ENCODE data around the gene TSHZ2. TPM values are rescaled to one million over a fixed set of nuclear protein-coding genes. Genes with fewer than 3 reads are reported as not detected.

The TSHZ2 gene
- total RNA-seq, 1 donor from 2014 or later: 1.2 TPM

GRCh38 chr20:52958211-52958610 is 13.9 kb upstream of the TSHZ2 start:
- H3K4me1 Mint-ChIP-seq (ENCODE audit: low read depth, unreplicated experiment): no peaks in the 10 kb centered on the region
- DNase-seq (ENCODE audit: low read depth) (no peak), FAIRE-seq (no peak)
- H3K4me3 Mint-ChIP-seq (ENCODE audit: unreplicated experiment): no peak overlapping the region
- no peaks in the 10 kb centered on the region for H3K4me1 ChIP-seq (ENCODE audit: insufficient read depth, low read length)
- no peaks in the 10 kb centered on the region for H3K9me3 ChIP-seq (ENCODE audit: insufficient read depth, low read depth, low read length)
- no peak overlapping the region for H3K4me2 ChIP-seq (ENCODE audit: low read length)
- H3K27ac ChIP-seq (ENCODE audit: low read depth, low read length): no peak overlapping the region
- TF ChIP-seq CTCF (IDR thresholded peaks at IDR 0.05; ENCODE audit: insufficient read depth, low read depth, low read length): no peak
- TF ChIP-seq EZH2 (IDR thresholded peaks at IDR 0.05; ENCODE audit: insufficient read depth, low read length): no peak
- no peaks in the 10 kb centered on the region for H3K36me3 Mint-ChIP-seq (ENCODE audit: low read depth, unreplicated experiment)
- no peak overlapping the region for H2AFZ ChIP-seq (ENCODE audit: low read depth, low read length)
- H3K4me3 ChIP-seq (ENCODE audit: insufficient read depth, low read depth, low read length): no peak overlapping the region
- no peak overlapping the region for H3K27ac Mint-ChIP-seq (ENCODE audit: unreplicated experiment)
- H3K79me2 ChIP-seq (ENCODE audit: insufficient read depth, low read length): no peaks in the 10 kb centered on the region
- H3K9ac ChIP-seq (ENCODE audit: low read length): no peak overlapping the region
- H3K27me3 Mint-ChIP-seq (ENCODE audit: low read depth, unreplicated experiment): peaks cover 4% of the 10 kb centered on the region
- no peaks in the 10 kb centered on the region for H3K27me3 ChIP-seq (ENCODE audit: insufficient read depth, low read length)
- no peaks in the 10 kb centered on the region for H3K36me3 ChIP-seq (ENCODE audit: insufficient read depth, low read length)
- no peaks in the 10 kb centered on the region for H4K20me1 ChIP-seq (ENCODE audit: insufficient read depth, low read length)
- no peaks in the 10 kb centered on the region for H3K9me3 Mint-ChIP-seq (ENCODE audit: unreplicated experiment)

- DNase-seq (ENCODE audit: low read depth) (no peak), FAIRE-seq (no peak)
- no peaks in the 10 kb centered on the region for H4K20me1 ChIP-seq (ENCODE audit: insufficient read depth, low read length)
- H3K4me3 ChIP-seq (ENCODE audit: insufficient read depth, low read depth, low read length): no peak overlapping the region
- H3K27me3 ChIP-seq (ENCODE audit: insufficient read depth, low read length): no peaks in the 10 kb centered on the region
- no peaks in the 10 kb centered on the region for H3K9me3 Mint-ChIP-seq (ENCODE audit: unreplicated experiment)
- H2AFZ ChIP-seq (ENCODE audit: low read depth, low read length): peak overlapping the region; percentile 39
- H3K4me1 Mint-ChIP-seq (ENCODE audit: low read depth, unreplicated experiment): no peaks in the 10 kb centered on the region
- H3K4me1 ChIP-seq (ENCODE audit: insufficient read depth, low read length): no peaks in the 10 kb centered on the region
- TF ChIP-seq CTCF (IDR thresholded peaks at IDR 0.05; ENCODE audit: insufficient read depth, low read depth, low read length) (no peak), EZH2 (IDR thresholded peaks at IDR 0.05; ENCODE audit: insufficient read depth, low read length) (no peak)
- H3K4me3 Mint-ChIP-seq (ENCODE audit: unreplicated experiment): no peak overlapping the region
- H3K4me2 ChIP-seq (ENCODE audit: low read length): no peak overlapping the region
- no peak overlapping the region for H3K27ac ChIP-seq (ENCODE audit: low read depth, low read length)
- no peaks in the 10 kb centered on the region for H3K79me2 ChIP-seq (ENCODE audit: insufficient read depth, low read length)
- no peak overlapping the region for H3K9ac ChIP-seq (ENCODE audit: low read length)
- H3K27me3 Mint-ChIP-seq (ENCODE audit: low read depth, unreplicated experiment): peaks cover 4% of the 10 kb centered on the region
- H3K27ac Mint-ChIP-seq (ENCODE audit: unreplicated experiment): no peak overlapping the region
- H3K36me3 Mint-ChIP-seq (ENCODE audit: low read depth, unreplicated experiment): no peaks in the 10 kb centered on the region
- no peaks in the 10 kb centered on the region for H3K36me3 ChIP-seq (ENCODE audit: insufficient read depth, low read length)
- H3K9me3 ChIP-seq (ENCODE audit: insufficient read depth, low read depth, low read length): no peaks in the 10 kb centered on the region
Measured at GRCh38 chr20:52959125-52959524, 13.0 kb upstream of the TSHZ2 start.

GRCh38 chr20:52962183-52962582 is 10.0 kb upstream of the TSHZ2 start:
- FAIRE-seq: no peak
- no peaks in the 10 kb centered on the region for H3K36me3 Mint-ChIP-seq (ENCODE audit: low read depth, unreplicated experiment)

More at GRCh38 chr20:52962183-52962582, 10.0 kb upstream of the TSHZ2 start:
- Histone ChIP-seq H3K79me2 (ENCODE audit: insufficient read depth, low read length) (no peaks in the 10 kb centered on the region), H2AFZ (ENCODE audit: low read depth, low read length) (no peak overlapping the region), H3K4me1 (ENCODE audit: insufficient read depth, low read length) (no peaks in the 10 kb centered on the region), H3K9ac (ENCODE audit: low read length) (no peak overlapping the region), H4K20me1 (ENCODE audit: insufficient read depth, low read length) (no peaks in the 10 kb centered on the region), H3K27ac (ENCODE audit: low read depth, low read length) (no peak overlapping the region), H3K9me3 (ENCODE audit: insufficient read depth, low read depth, low read length) (no peaks in the 10 kb centered on the region), H3K27me3 (ENCODE audit: insufficient read depth, low read length) (no peaks in the 10 kb centered on the region), H3K36me3 (ENCODE audit: insufficient read depth, low read length) (no peaks in the 10 kb centered on the region), H3K4me3 (ENCODE audit: insufficient read depth, low read depth, low read length) (no peak overlapping the region), H3K4me2 (ENCODE audit: low read length) (no peak overlapping the region)
- no peaks in the 10 kb centered on the region for H3K4me1 Mint-ChIP-seq (ENCODE audit: low read depth, unreplicated experiment)
- H3K9me3 Mint-ChIP-seq (ENCODE audit: unreplicated experiment): peaks cover 3% of the 10 kb centered on the region
- no peak for TF ChIP-seq CTCF (IDR thresholded peaks at IDR 0.05; ENCODE audit: insufficient read depth, low read depth, low read length)
- TF ChIP-seq EZH2 (IDR thresholded peaks at IDR 0.05; ENCODE audit: insufficient read depth, low read length): no peak
- H3K4me3 Mint-ChIP-seq (ENCODE audit: unreplicated experiment): no peak overlapping the region
- no peak overlapping the region for H3K27ac Mint-ChIP-seq (ENCODE audit: unreplicated experiment)
- H3K27me3 Mint-ChIP-seq (ENCODE audit: low read depth, unreplicated experiment): peaks cover 4% of the 10 kb centered on the region
- no peak for DNase-seq (ENCODE audit: low read depth)

All from astrocyte (in vitro differentiated cells and primary cell).